Upper lobe of left lung (tissue), 6 donors: ENCODE data around the gene PSMC3. TPM values are rescaled to one million over a fixed set of nuclear protein-coding genes. Genes with fewer than 3 reads are reported as not detected.

Source experiments
- ATAC-seq, 2 donors: fragments of 200-7000 bp; cut with Tn5 transposase; one replicate each; pipeline ENCODE4 v1.9.1; 2022; ENCODE audit warnings: mild to moderate bottlenecking in 2 of 2, moderate library complexity in 2 of 2; ENCODE audit not compliant: low FRiP score in 2 of 2
- DNase-seq, 2 donors: peaks; one replicate each; pipeline ENCODE4 v3.0.0-alpha.2; 2019 to 2020
- H3K27ac ChIP-seq, 4 donors: fragments of 200-600 bp; sonication (generic); one replicate each; pipeline ENCODE4 v1.5.1; 2016 to 2019
- H3K27me3 ChIP-seq, 4 donors: fragments of 200-600 bp; sonication (generic); one replicate each; pipeline ENCODE4 v1.5.1; 2017 to 2019
- H3K36me3 ChIP-seq, 4 donors: fragments of 200-600 bp; sonication (generic); one replicate each; pipeline ENCODE4 v1.5.1; 2016 to 2019
- H3K4me1 ChIP-seq, 4 donors: fragments of 200-600 bp; sonication (generic); one replicate each; pipeline ENCODE4 v1.5.1; 2018 to 2019
- H3K4me3 ChIP-seq, 4 donors: fragments of 200-600 bp; sonication (generic); one replicate each; pipeline ENCODE4 v1.5.1; 2017 to 2019; ENCODE audit warnings: mild to moderate bottlenecking in 2 of 4, moderate library complexity in 1 of 4
- H3K9me3 ChIP-seq, 4 donors: fragments of 200-600 bp; sonication (generic); one replicate each; pipeline ENCODE4 v1.5.1; 2018 to 2019
- CTCF ChIP-seq, 6 experiments: fragments of 450-650 bp in 4 of 6; fragments of 200-600 bp in 2 of 6; sonication (generic) in 2 of 6; IDR thresholded peaks; one replicate each; pipeline ENCODE4 v1.5.1; 2016 to 2019; ENCODE audit warnings: antibody characterized with exemption in 6 of 6
- EP300 ChIP-seq, 4 donors: sonication (generic); formaldehyde crosslinking; IDR thresholded peaks; one replicate each; pipeline ENCODE4 v1.5.1; 2017; ENCODE audit warnings: antibody characterized with exemption in 4 of 4, control low read depth in 2 of 4
- POLR2A ChIP-seq, 4 donors: fragments of 450-650 bp; IDR thresholded peaks; one replicate each; pipeline ENCODE4 v1.5.1; 2016 to 2017; ENCODE audit warnings: antibody characterized with exemption in 4 of 4, mild to moderate bottlenecking in 2 of 4
- POLR2AphosphoS5 ChIP-seq, 2 donors: sonication (generic); formaldehyde crosslinking; IDR thresholded peaks; one replicate each; pipeline ENCODE4 v1.5.1; 2017; ENCODE audit warnings: antibody characterized with exemption in 2 of 2
- WGBS, 2 donors: methylation state at CpG; one replicate each; pipeline ENCODE4 v1.1.5; 2017 to 2018; 5-methylcytosine and 5-hydroxymethylcytosine counted together
- total RNA-seq, 6 donors: library from RNA; depleted of rRNA in 4 of 6; stranded (reverse); fragments of >200 nt in 4 of 6; gene quantifications; one replicate each; pipeline versions ENCODE4 v1.1.0 to v1.2.1, GENCODE V29; 2016 to 2021
- donor health status: DM: no; HTN: no; CAD: no; lungs with moderate emphysema.
- donor health status: DM: no; HTN: yes; CAD: no; lungs with severe emphysema.

PSMC3 gene
- total RNA-seq, 6 donors from 2014 or later: 70.1 to 116 (median 99.8) TPM

GRCh38 chr11:47411884-47412746, 14.1 kb downstream of the PSMC3 start:
- Histone ChIP-seq H3K9me3 (no peaks in the 10 kb centered on the region), H3K27ac (peak overlapping the region; percentile 27 to 94 (median 35)), H3K27me3 (no peaks in the 10 kb centered on the region), H3K4me3 (no peak overlapping the region), H3K36me3 (peaks cover 0 to 66% (median 32%) of the 10 kb centered on the region in 4 donors), H3K4me1 (peaks cover 47 to 66% (median 57%) of the 10 kb centered on the region in 4 donors)
- 71% methylated on average over 12 of the region's 12 CpGs; no CpG with 5 or more reads in 1 of the 2 donors for WGBS, 2 donors
- no peak for TF ChIP-seq POLR2AphosphoS5 (IDR thresholded peaks at IDR 0.05)
- TF ChIP-seq CTCF (IDR thresholded peaks at IDR 0.05): peak; percentile 59 to 80 (median 78)
- no peak for TF ChIP-seq EP300 (IDR thresholded peaks at IDR 0.05)
- DNase-seq (peak; percentile 60 to 90), ATAC-seq (no peak)

- DNase-seq (no peak), ATAC-seq (no peak)
- TF ChIP-seq EP300 (IDR thresholded peaks at IDR 0.05) (no peak), CTCF (IDR thresholded peaks at IDR 0.05) (no peak), POLR2A (IDR thresholded peaks at IDR 0.05) (no peak), POLR2AphosphoS5 (IDR thresholded peaks at IDR 0.05) (no peak)
- Histone ChIP-seq H3K36me3 (peaks cover 0 to 56% (median 29%) of the 10 kb centered on the region in 4 donors), H3K27me3 (no peaks in the 10 kb centered on the region), H3K9me3 (no peaks in the 10 kb centered on the region), H3K4me1 (peaks cover 43 to 57% (median 52%) of the 10 kb centered on the region in 4 donors), H3K27ac (peak overlapping the region; percentile 93 to 95 (median 94)), H3K4me3 (peak overlapping the region in 1 of 4 donors; percentile 65)
- WGBS, 2 donors: 83 to 88% methylated on average over 4 to 12 of the region's 12 CpGs
These were observed 15.6 kb downstream of the PSMC3 start for GRCh38 chr11:47410370-47411264.

- H3K27ac ChIP-seq: peak overlapping the region; percentile 93 to 95 (median 94)
- H3K4me1 ChIP-seq: peaks cover 36 to 48% (median 45%) of the 10 kb centered on the region in 4 donors
- DNase-seq (peak in 1 of 2 donors; percentile 79), ATAC-seq (no peak)
- 81 to 89% methylated on average over 19 to 26 of the region's 31 CpGs for WGBS, 2 donors
- peaks cover 0 to 47% (median 21%) of the 10 kb centered on the region in 4 donors for H3K36me3 ChIP-seq
- H3K27me3 ChIP-seq: no peaks in the 10 kb centered on the region
- no peak for TF ChIP-seq POLR2A (IDR thresholded peaks at IDR 0.05)
- no peak for TF ChIP-seq POLR2AphosphoS5 (IDR thresholded peaks at IDR 0.05)
- TF ChIP-seq EP300 (IDR thresholded peaks at IDR 0.05): no peak
- no peak for TF ChIP-seq CTCF (IDR thresholded peaks at IDR 0.05)
- peak overlapping the region; percentile 1 to 90 (median 62) for H3K4me3 ChIP-seq
- no peaks in the 10 kb centered on the region for H3K9me3 ChIP-seq
These were observed 16.5 kb downstream of the PSMC3 start for GRCh38 chr11:47409440-47410369.
